Measurements from ENCODE around the gene IL1RAPL1.

GRCh38 chrX:29661290-29661689, 1074.0 kb downstream of the IL1RAPL1 start:
- TF ChIP-seq RAD21 (conservative IDR thresholded peaks at IDR 0.05) = no peak
- no peak for TF ChIP-seq CTCF (IDR thresholded peaks at IDR 0.05; ENCODE audit: poor library complexity, severe bottlenecking)
- TF ChIP-seq EP300 (conservative IDR thresholded peaks at IDR 0.05; ENCODE audit: poor library complexity, severe bottlenecking) = no peak
- TF ChIP-seq EZH2 (IDR thresholded peaks at IDR 0.05; ENCODE audit: borderline replicate concordance, insufficient read depth, low read length, poor library complexity, severe bottlenecking) = no peak
- no peak for TF ChIP-seq POLR2AphosphoS5 (IDR thresholded peaks at IDR 0.05)
- no peak for TF ChIP-seq SMC3 (conservative IDR thresholded peaks at IDR 0.05; ENCODE audit: poor library complexity)
- TF ChIP-seq TAF1 (IDR thresholded peaks at IDR 0.05; ENCODE audit: low read depth) = no peak
- no peak for TF ChIP-seq MXI1 (conservative IDR thresholded peaks at IDR 0.05; ENCODE audit: poor library complexity, severe bottlenecking)
